K562 (cell line): ENCODE data around the gene COA5. TPM values are rescaled to one million over a fixed set of nuclear protein-coding genes. Genes with fewer than 3 reads are reported as not detected.
A peak's percentile ranks its signal among the peaks of the same experiment; 100 is the strongest.

Source experiments
- ATAC-seq: fragments of 200-7000 bp; cut with Tn5 transposase; 3 replicates; pipeline ENCODE4 v1.9.1; 2020; ENCODE audit warnings: moderate library complexity
- BruUV-seq: library from RNA; stranded (reverse); fragments of 400-500 nt; replicated peaks from 2 replicates; lab custom pipeline; 2021; lab: Mats Ljungman, UMichigan
- CTCF ChIA-PET: fragments of 300-600 bp; formaldehyde crosslinking; extraction: SDS; loops from one replicate; lab custom pipeline; 2021; ENCODE audit warnings: low intra/inter-chr PET ratio; lab: Yijun Ruan, JAX
- POLR2A ChIA-PET: fragments of 300-600, 350-650 bp; sonication (Branson Sonifier 250); formaldehyde crosslinking; extraction: SDS; loops from one replicate; lab custom pipeline; 2021; ENCODE audit warnings: antibody characterized with exemption, inconsistent platforms; lab: Yijun Ruan, JAX
- DNase-seq, 4 experiments: peaks; one replicate each; pipeline versions ENCODE4 v3.0.0 to v3.0.0-alpha.2; 2011 to 2018; ENCODE audit warnings: low spot score in 3 of 4, mixed read lengths in 3 of 4; ENCODE audit errors: extremely low read depth in 1 of 4
- FAIRE-seq: peaks from 2 replicates; lab custom pipeline; 2011; peaks lifted over from hg19 to GRCh38; lab: Jason Lieb, UNC
- H2AFZ ChIP-seq: 2 replicates; pipeline ENCODE4 v1.6.0; 2011; ENCODE audit warnings: low read depth, low read length, control low read depth, inconsistent platforms
- H3K27ac ChIP-seq: fragments of 200-600 bp; 3 replicates; pipeline ENCODE4 v1.8.0; 2011; ENCODE audit warnings: low read depth, mild to moderate bottlenecking, control low read depth, inconsistent platforms, low read length, moderate library complexity, mixed read lengths; ENCODE audit errors: extremely low read depth
- H3K27me3 ChIP-seq, 2 experiments: fragments of 300-600 bp in 1 of 2; 2 replicates in 1 of 2; 3 replicates in 1 of 2; pipeline versions ENCODE4 v1.6.0 to v1.8.0; 2011; ENCODE audit warnings: inconsistent platforms in 2 of 2, low read length in 2 of 2, mild to moderate bottlenecking in 1 of 2, mixed read lengths in 1 of 2, moderate library complexity in 1 of 2; ENCODE audit not compliant: control insufficient read depth in 2 of 2, insufficient read depth in 2 of 2
- H3K36me3 ChIP-seq: fragments of 300-600 bp; 3 replicates; pipeline ENCODE4 v1.8.0; 2011; ENCODE audit warnings: mild to moderate bottlenecking, low read length, inconsistent platforms; ENCODE audit not compliant: control insufficient read depth, insufficient read depth
- H3K4me1 ChIP-seq, 2 experiments: fragments of 200-600 bp in 1 of 2; replicated peaks in 1 of 2; 2 replicates in 1 of 2; 3 replicates in 1 of 2; pipeline versions ENCODE4 v1.5.1 to v1.8.0; 2011; ENCODE audit warnings: inconsistent platforms in 2 of 2, low read length in 2 of 2, mild to moderate bottlenecking in 1 of 2, mixed read lengths in 1 of 2, moderate library complexity in 1 of 2; ENCODE audit not compliant: control insufficient read depth in 2 of 2, insufficient read depth in 2 of 2
- H3K4me2 ChIP-seq: 2 replicates; pipeline ENCODE4 v1.6.1; 2011; ENCODE audit warnings: low read length, control low read depth, inconsistent platforms, mixed read lengths; ENCODE audit not compliant: insufficient read depth
- H3K4me3 ChIP-seq: fragments of 200-600 bp; sonication (generic), shearing (Covaris generic); 2 replicates; pipeline ENCODE4 v1.5.1; 2016; ENCODE audit warnings: control low read depth, inconsistent platforms
- H3K79me2 ChIP-seq: fragments of 200-600 bp; 3 replicates; pipeline ENCODE4 v1.8.0; 2011; ENCODE audit warnings: low read length, inconsistent platforms; ENCODE audit not compliant: control insufficient read depth, insufficient read depth
- H3K9ac ChIP-seq, 2 experiments: 2 replicates each; pipeline versions ENCODE4 v1.6.0 to v1.6.1; 2011; ENCODE audit warnings: low read depth in 2 of 2, low read length in 2 of 2, control low read depth in 1 of 2, inconsistent platforms in 1 of 2, mild to moderate bottlenecking in 1 of 2, mixed read lengths in 1 of 2; ENCODE audit not compliant: insufficient read depth in 1 of 2
- H3K9me1 ChIP-seq: one replicate; pipeline ENCODE4 v1.6.0; 2011; ENCODE audit warnings: inconsistent platforms, mild to moderate bottlenecking, low read length, moderate library complexity; ENCODE audit not compliant: control insufficient read depth, insufficient read depth
- H3K9me3 ChIP-seq: replicated peaks from 2 replicates; pipeline ENCODE4 v1.5.1; 2011; ENCODE audit warnings: low read depth, low read length, inconsistent platforms; ENCODE audit not compliant: control insufficient read depth, insufficient read depth
- H4K20me1 ChIP-seq: replicated peaks from 2 replicates; pipeline ENCODE4 v1.6.1; 2011; ENCODE audit warnings: low read length, inconsistent platforms, mixed read lengths; ENCODE audit not compliant: control insufficient read depth, insufficient read depth
- CTCF ChIP-seq, 3 experiments: IDR thresholded peaks in 2 of 3; conservative IDR thresholded peaks in 1 of 3; 2 replicates each; pipeline ENCODE4 v1.5.1; 2011 to 2012; ENCODE audit warnings: low read length in 3 of 3, mild to moderate bottlenecking in 3 of 3, control low read depth in 2 of 3, improper control_type of control experiment in 1 of 3, inconsistent platforms in 1 of 3, low read depth in 1 of 3, mixed read lengths in 1 of 3, moderate library complexity in 1 of 3; ENCODE audit not compliant: insufficient read depth in 2 of 3
- MBD2 ChIP-seq: sonication (generic); IDR thresholded peaks from 2 replicates; pipeline ENCODE4 v1.6.1; 2016; ENCODE audit warnings: low read depth, borderline replicate concordance
- RUNX1 ChIP-seq: sonication (generic); IDR thresholded peaks from 2 replicates; pipeline ENCODE4 v1.6.1; 2016; ENCODE audit warnings: antibody characterized with exemption, low read depth
- ZFP30 ChIP-seq: fragments of 250-450 bp; sonication (Bioruptor Pico); IDR thresholded peaks from 2 replicates; pipeline ENCODE4 v1.8.0; 2022; ENCODE audit warnings: moderate library complexity, mild to moderate bottlenecking, inconsistent platforms, borderline replicate concordance
- ZKSCAN8 ChIP-seq: fragments of 200-800 bp; sonication (Bioruptor generic); IDR thresholded peaks from 2 replicates; pipeline ENCODE4 v1.6.1; 2016; ENCODE audit warnings: missing genetic modification characterization, missing compliant biosample characterization
- ZNF124 ChIP-seq: sonication (generic); formaldehyde crosslinking; IDR thresholded peaks from 2 replicates; pipeline ENCODE4 v1.8.1; 2022; ENCODE audit warnings: missing genetic modification reagents
- ZNF444 ChIP-seq: fragments of 250-450 bp; sonication (Bioruptor Pico); IDR thresholded peaks from 2 replicates; pipeline ENCODE4 v1.4.0; 2020; ENCODE audit warnings: mild to moderate bottlenecking, moderate library complexity
- ZNF583 ChIP-seq: fragments of 250-450 bp; sonication (Bioruptor Pico); IDR thresholded peaks from 2 replicates; pipeline ENCODE4 v1.4.0; 2020
- WGBS: fragments of 100-300 bp; shearing (Covaris generic); methylation state at CpG from one replicate; pipeline ENCODE4 v1.1.6; 2016; ENCODE audit warnings: low coverage, mixed read lengths; ENCODE audit not compliant: insufficient coverage; ENCODE audit errors: missing lambda C conversion rate; 5-methylcytosine and 5-hydroxymethylcytosine counted together
- in situ Hi-C: fragments of 300-500 bp; cut with MboI; formaldehyde crosslinking; loops from 4 replicates; pipeline ENCODE4 v1.15.0; 2018; ENCODE audit warnings: inconsistent platforms, mixed read lengths
- intact Hi-C: fragments of 100-400 bp; cut with micrococcal nuclease; formaldehyde crosslinking; loops from 2 replicates; pipeline ENCODE4 v1.14.2; 2022
- polyA plus RNA-seq, 8 experiments: library from polyadenylated mRNA; depleted of rRNA in 4 of 8; stranded (reverse) in 5 of 8; unstranded in 3 of 8; fragments of >200 nt; fragmentation: Nextera tagmentation in 2 of 8; fragmentation: Illumina TruSeq in 1 of 8; extraction: Ambion mirVana in 2 of 8; extraction: Trizol in 1 of 8; gene quantifications; 2 replicates each; pipeline versions ENCODE4 v1.2.1 to v1.2.3, GENCODE V29; 2011 to 2014; ENCODE audit warnings: inconsistent platforms in 1 of 8, missing spikeins in 1 of 8
- total RNA-seq, 7 experiments: library from RNA; depleted of rRNA in 6 of 7; stranded (reverse); fragments of >200 nt in 6 of 7; fragmentation: Illumina TruSeq in 2 of 7; extraction: Trizol in 2 of 7; gene quantifications; 2 replicates each; pipeline versions ENCODE4 v1.2.1 to v1.2.3, GENCODE V29; 2011 to 2021; ENCODE audit warnings: low replicate concordance in 1 of 7
- TF ChIP-seq, protein P1 (sequence below): sonication (generic); formaldehyde crosslinking; IDR thresholded peaks from 2 replicates; pipeline ENCODE4 v1.8.1; 2023; ENCODE audit warnings: mild to moderate bottlenecking, missing genetic modification reagents

The COA5 gene
- total and polyA plus RNA-seq, 9 of the 15 experiments (the other 6 are each of a cell fraction or from before 2014, with no cell fraction given), result 17.9 to 77.6 (median 33.4) TPM

DNA sequence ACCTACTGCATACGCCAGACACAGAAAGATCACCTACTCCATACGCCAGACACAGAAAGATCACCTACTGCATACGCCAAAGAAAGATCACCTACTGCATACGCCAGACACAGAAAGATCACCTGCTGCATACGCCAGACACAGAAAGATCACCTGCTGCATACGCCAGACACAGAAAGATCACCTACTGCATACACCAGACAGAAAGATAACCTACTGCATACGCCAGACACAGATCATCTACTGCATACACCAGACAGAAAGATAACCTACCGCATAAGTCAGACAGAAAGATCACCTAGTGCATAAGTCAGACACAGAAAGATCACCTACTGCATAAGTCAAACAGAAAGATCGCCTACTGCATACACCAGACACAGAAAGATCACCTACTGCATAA lies 25.8 kb downstream of the COA5 start:
- Histone ChIP-seq H3K9me3 (no peaks in the 10 kb centered on the region), H4K20me1 (no peaks in the 10 kb centered on the region), H3K27ac (no peak overlapping the region), H3K9me1 (no peaks in the 10 kb centered on the region), H3K79me2 (no peaks in the 10 kb centered on the region), H3K4me2 (no peak overlapping the region), H2AFZ (no peak overlapping the region), H3K9ac (no peak overlapping the region), H3K27me3 (no peaks in the 10 kb centered on the region), H3K36me3 (peaks cover 19% of the 10 kb centered on the region; the same call in 2 of the 3 replicates), H3K4me1 (peaks cover 0 to 3% of the 10 kb centered on the region in 2 experiments; a peak in 1 of 5 replicates), H3K4me3 (no peak overlapping the region)
- ATAC-seq (no peak), DNase-seq (no peak), FAIRE-seq (no peak)
- POLR2A ChIA-PET, result no interaction called here
- CTCF ChIA-PET, result interaction anchor here (0.6 kb wide), 1 partner anchor 8 kb away, joined by 3 read pairs; no protein-coding TSS in a partner anchor
- in situ Hi-C loops (no loop called here), intact Hi-C loops (no loop called here)
- BruUV-seq, result no TSS peak
- WGBS, result 85% methylated on average over 9 of the region's 9 CpGs
- TF ChIP-seq ZKSCAN8 (CRISPR knock-in tag) (peak; percentile 74; the same call in 1 of the 2 replicates), ZNF124 (no peak)

DNA sequence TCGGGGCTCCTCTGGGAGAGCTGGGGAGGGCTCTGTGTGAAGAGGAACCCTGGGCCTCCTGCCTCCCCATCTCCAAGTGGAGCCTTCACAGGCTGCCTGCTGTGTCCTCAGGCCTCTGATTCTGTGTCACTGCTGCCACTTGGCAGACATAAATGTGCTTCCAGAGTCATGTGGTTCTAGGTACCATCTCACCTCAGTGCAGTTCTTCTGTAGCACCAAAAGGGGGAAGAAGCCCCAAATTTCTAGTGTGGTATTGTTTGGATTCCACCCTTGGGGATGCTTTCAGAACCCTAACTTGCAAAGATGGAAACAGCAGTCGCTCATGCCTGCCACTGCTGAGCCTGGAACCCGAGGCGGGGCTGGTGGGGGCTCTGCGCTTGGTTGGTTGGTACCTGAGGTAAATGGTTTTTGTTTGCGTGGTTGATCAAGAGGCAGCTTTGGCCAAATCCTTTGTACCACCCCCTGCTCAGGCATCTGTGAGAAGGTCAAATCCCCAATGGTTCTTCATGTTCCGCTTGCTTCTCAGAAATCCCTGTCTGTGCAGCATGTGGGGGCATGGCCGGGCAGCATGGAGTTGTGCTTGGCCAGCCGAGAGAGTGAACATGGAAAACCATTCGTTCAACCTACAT lies 27.5 kb downstream of the COA5 start:
- Histone ChIP-seq H3K9me3 (no peaks in the 10 kb centered on the region), H3K4me3 (no peak overlapping the region), H3K4me1 (peaks cover 0 to 3% of the 10 kb centered on the region in 2 experiments; a peak in 1 of 5 replicates), H2AFZ (no peak overlapping the region), H3K27ac (no peak overlapping the region), H3K9ac (no peak overlapping the region), H3K9me1 (no peaks in the 10 kb centered on the region), H4K20me1 (no peaks in the 10 kb centered on the region), H3K4me2 (no peak overlapping the region), H3K79me2 (no peaks in the 10 kb centered on the region), H3K27me3 (no peaks in the 10 kb centered on the region), H3K36me3 (peaks cover 24% of the 10 kb centered on the region; the same call in 2 of the 3 replicates)
- no TSS peak for BruUV-seq
- in situ Hi-C loops, result no loop called here
- 94% methylated on average over 10 of the region's 10 CpGs for WGBS
- ATAC-seq, result no peak
- no peak for FAIRE-seq
- DNase-seq, result no peak
- ChIA-PET CTCF (no interaction called here), POLR2A (no interaction called here)
- TF ChIP-seq, protein P1, sequence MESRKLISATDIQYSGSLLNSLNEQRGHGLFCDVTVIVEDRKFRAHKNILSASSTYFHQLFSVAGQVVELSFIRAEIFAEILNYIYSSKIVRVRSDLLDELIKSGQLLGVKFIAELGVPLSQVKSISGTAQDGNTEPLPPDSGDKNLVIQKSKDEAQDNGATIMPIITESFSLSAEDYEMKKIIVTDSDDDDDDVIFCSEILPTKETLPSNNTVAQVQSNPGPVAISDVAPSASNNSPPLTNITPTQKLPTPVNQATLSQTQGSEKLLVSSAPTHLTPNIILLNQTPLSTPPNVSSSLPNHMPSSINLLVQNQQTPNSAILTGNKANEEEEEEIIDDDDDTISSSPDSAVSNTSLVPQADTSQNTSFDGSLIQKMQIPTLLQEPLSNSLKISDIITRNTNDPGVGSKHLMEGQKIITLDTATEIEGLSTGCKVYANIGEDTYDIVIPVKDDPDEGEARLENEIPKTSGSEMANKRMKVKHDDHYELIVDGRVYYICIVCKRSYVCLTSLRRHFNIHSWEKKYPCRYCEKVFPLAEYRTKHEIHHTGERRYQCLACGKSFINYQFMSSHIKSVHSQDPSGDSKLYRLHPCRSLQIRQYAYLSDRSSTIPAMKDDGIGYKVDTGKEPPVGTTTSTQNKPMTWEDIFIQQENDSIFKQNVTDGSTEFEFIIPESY (CRISPR knock-in tag), result no peak
- TF ChIP-seq ZNF444 (no peak), ZFP30 (no peak), ZNF583 (no peak), CTCF (IDR thresholded peaks at IDR 0.05 in 2 of 3, conservative IDR thresholded peaks at IDR 0.05 in 1 of 3; ENCODE audit: insufficient read depth in 2 of 3, low read depth in 1 of 3, low read length in 3 of 3) (0 out of 6 replicates have a peak, but pooled peaks of 1 of the 3 experiments have one; percentile 11), MBD2 (no peak), RUNX1 (no peak), ZNF124 (no peak)
- intact Hi-C loops, result no loop called here
